Medulla oblongata (tissue), 1 donor: ENCODE data around the gene SMIM12.

Source experiments
- DNase-seq: peaks from one replicate; pipeline ENCODE4 v3.0.0-alpha.2; 2015; ENCODE audit errors: extremely low spot score

The SMIM12 gene

GRCh38 chr1:34803770-34804169 is 55.8 kb downstream of the SMIM12 start:
- DNase-seq = no peak
